SU-DHL-6 (cell line): ENCODE results near the gene ADSL.

Source experiments
- H2AFZ ChIP-seq: fragments of 200-600 bp; sonication (generic); 2 replicates; pipeline ENCODE4 v1.6.1; 2014; ENCODE audit warnings: low read depth, mild to moderate bottlenecking, moderate library complexity, mixed read lengths, antibody characterized with exemption, low read length; ENCODE audit not compliant: severe bottlenecking
- H3F3A ChIP-seq: fragments of 200-600 bp; shearing (Covaris generic); 2 replicates; pipeline ENCODE4 v1.6.0; 2016; ENCODE audit warnings: antibody characterized with exemption, mild to moderate bottlenecking; ENCODE audit not compliant: insufficient read depth
- H3K27ac ChIP-seq: fragments of 200-600 bp; sonication (generic); 2 replicates; pipeline ENCODE4 v1.5.1; 2016; ENCODE audit warnings: low read depth, mild to moderate bottlenecking, low read length, moderate library complexity, mixed read lengths
- H3K27me3 ChIP-seq: fragments of 200-600 bp; sonication (generic), shearing (Covaris generic); 2 replicates; pipeline ENCODE4 v1.6.0; 2014; ENCODE audit warnings: mild to moderate bottlenecking, low read length
- H3K36me3 ChIP-seq: fragments of 200-600 bp; sonication (generic); 2 replicates; pipeline ENCODE4 v1.6.1; 2014; ENCODE audit warnings: mild to moderate bottlenecking, low read length, mixed read lengths
- H3K4me2 ChIP-seq: fragments of 300-600, 200-600 bp; shearing (Covaris generic), sonication (generic); 2 replicates; pipeline ENCODE4 v1.6.0; 2014; ENCODE audit warnings: low read length, low read depth, mild to moderate bottlenecking; ENCODE audit not compliant: poor library complexity, severe bottlenecking
- H3K4me3 ChIP-seq: fragments of 200-600 bp; sonication (generic); 2 replicates; pipeline ENCODE4 v1.5.1; 2014; ENCODE audit warnings: antibody characterized with exemption, low read length, mild to moderate bottlenecking, mixed read lengths; ENCODE audit not compliant: insufficient read depth, poor library complexity, severe bottlenecking
- H3K79me2 ChIP-seq: fragments of 200-600 bp; sonication (generic); 2 replicates; pipeline ENCODE4 v1.6.1; 2014; ENCODE audit warnings: mild to moderate bottlenecking, low read length, moderate library complexity; ENCODE audit not compliant: insufficient read depth
- H3K9ac ChIP-seq: fragments of 200-600 bp; sonication (generic); 2 replicates; pipeline ENCODE4 v1.7.0; 2014; ENCODE audit warnings: mild to moderate bottlenecking, low read length
- H3K9me2 ChIP-seq: fragments of 200-600 bp; sonication (generic); replicated peaks from 2 replicates; pipeline ENCODE4 v1.6.1; 2014; ENCODE audit warnings: low read length; ENCODE audit not compliant: insufficient read depth
- H3K9me3 ChIP-seq: fragments of 200-600 bp; sonication (generic); 2 replicates; pipeline ENCODE4 v1.6.1; 2014; ENCODE audit warnings: low read length, mixed read lengths; ENCODE audit not compliant: insufficient read depth
- H4K20me1 ChIP-seq: fragments of 200-600 bp; sonication (generic); 2 replicates; pipeline ENCODE4 v1.6.1; 2014; ENCODE audit warnings: low read depth, mild to moderate bottlenecking, antibody characterized with exemption, low read length, moderate library complexity, mixed read lengths
- EZH2phosphoT487 ChIP-seq: fragments of 200-600 bp; sonication (generic), shearing (Covaris generic); conservative IDR thresholded peaks from 2 replicates; pipeline ENCODE4 v1.6.1; 2018; ENCODE audit warnings: mild to moderate bottlenecking, antibody characterized with exemption, low read length, moderate library complexity, mixed read lengths
- TF ChIP-seq, protein P1 (sequence below): fragments of 200-600 bp; sonication (generic); IDR thresholded peaks from one replicate; pipeline ENCODE4 v1.5.1; 2017; ENCODE audit warnings: antibody characterized with exemption, mild to moderate bottlenecking, low read length, moderate library complexity; ENCODE audit not compliant: insufficient read depth, poor library complexity, severe bottlenecking

The ADSL gene

DNA sequence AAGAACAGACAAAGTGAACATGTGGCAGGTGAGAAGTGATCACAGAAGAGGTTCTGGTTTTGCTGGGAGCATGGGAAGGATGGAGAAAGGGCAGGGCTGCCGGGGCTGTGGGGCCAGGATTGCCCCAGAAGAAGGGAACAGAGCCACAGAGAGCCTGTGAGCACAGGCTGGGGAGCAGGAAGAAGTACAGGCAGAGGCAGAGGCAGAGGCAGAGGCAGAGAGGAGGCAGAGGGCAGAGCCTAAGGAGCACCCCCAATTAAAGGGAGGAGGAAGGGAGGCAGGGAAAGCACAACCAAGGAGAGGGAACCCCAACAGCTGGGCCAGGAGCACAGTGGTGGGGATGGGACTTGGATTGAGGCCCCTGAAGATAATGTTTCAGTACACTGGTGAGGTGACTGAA is 75.6 kb downstream of the ADSL start:
- Histone ChIP-seq H3K27ac (peak overlapping the region; percentile 35), H3K36me3 (no peaks in the 10 kb centered on the region), H3K79me2 (no peaks in the 10 kb centered on the region; the same call in 1 of the 2 replicates), H3K27me3 (no peaks in the 10 kb centered on the region), H4K20me1 (no peaks in the 10 kb centered on the region), H3K9me2 (no peaks in the 10 kb centered on the region), H3K9me3 (no peaks in the 10 kb centered on the region), H2AFZ (no peak overlapping the region), H3F3A (peaks cover 21% of the 10 kb centered on the region), H3K9ac (no peak overlapping the region), H3K4me3 (no peak overlapping the region), H3K4me2 (no peak overlapping the region)
- TF ChIP-seq, protein P1, sequence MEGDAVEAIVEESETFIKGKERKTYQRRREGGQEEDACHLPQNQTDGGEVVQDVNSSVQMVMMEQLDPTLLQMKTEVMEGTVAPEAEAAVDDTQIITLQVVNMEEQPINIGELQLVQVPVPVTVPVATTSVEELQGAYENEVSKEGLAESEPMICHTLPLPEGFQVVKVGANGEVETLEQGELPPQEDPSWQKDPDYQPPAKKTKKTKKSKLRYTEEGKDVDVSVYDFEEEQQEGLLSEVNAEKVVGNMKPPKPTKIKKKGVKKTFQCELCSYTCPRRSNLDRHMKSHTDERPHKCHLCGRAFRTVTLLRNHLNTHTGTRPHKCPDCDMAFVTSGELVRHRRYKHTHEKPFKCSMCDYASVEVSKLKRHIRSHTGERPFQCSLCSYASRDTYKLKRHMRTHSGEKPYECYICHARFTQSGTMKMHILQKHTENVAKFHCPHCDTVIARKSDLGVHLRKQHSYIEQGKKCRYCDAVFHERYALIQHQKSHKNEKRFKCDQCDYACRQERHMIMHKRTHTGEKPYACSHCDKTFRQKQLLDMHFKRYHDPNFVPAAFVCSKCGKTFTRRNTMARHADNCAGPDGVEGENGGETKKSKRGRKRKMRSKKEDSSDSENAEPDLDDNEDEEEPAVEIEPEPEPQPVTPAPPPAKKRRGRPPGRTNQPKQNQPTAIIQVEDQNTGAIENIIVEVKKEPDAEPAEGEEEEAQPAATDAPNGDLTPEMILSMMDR: no peak
- no peak for TF ChIP-seq EZH2phosphoT487

DNA sequence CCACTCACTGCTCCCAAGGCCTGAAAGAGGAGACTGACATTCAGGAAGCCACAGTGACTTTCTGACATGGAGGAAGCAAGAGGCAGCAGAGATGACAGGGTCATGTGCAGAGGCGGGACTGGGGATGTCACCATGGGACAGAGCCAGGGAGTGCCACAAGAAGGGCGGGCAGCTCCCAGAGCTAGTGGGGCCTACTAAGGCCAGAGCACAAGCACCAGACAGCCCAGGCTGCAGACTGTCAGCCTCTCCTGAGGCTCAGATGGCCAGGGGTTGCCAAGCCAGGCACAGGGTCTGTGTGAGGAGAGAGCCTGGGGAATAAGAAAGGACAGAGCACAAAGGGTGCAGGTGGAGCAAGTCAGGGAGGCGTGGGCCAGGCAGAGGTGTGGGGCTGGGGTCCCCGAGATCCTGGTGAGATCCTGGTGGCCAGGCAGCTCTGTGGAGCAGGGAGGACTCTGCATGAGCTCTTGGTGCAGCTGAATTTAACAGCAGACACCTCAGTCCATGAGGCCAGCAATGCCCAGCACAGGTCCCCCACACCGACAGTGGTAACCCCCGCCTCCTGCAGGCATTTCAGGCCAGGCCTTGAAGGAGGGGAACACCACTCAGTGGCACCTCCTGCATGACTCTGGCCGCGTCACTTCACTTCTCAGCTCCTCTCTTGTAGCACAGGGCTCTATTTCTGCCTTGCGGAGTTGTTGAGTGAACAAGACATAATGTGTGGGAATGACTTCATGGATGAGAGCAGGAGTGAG is 76.4 kb downstream of the ADSL start:
- no peak overlapping the region for H3K4me3 ChIP-seq
- no peak for TF ChIP-seq EZH2phosphoT487
- TF ChIP-seq, protein P1: no peak
- H2AFZ ChIP-seq: no peak overlapping the region
- H3K79me2 ChIP-seq: no peaks in the 10 kb centered on the region; the same call in 1 of the 2 replicates
- H4K20me1 ChIP-seq: no peaks in the 10 kb centered on the region
- no peaks in the 10 kb centered on the region for H3K9me2 ChIP-seq
- H3K4me2 ChIP-seq: no peak overlapping the region
- peaks cover 15% of the 10 kb centered on the region; the same call in 1 of the 2 replicates for H3F3A ChIP-seq
- peak overlapping the region; percentile 35 for H3K27ac ChIP-seq
- H3K27me3 ChIP-seq: no peaks in the 10 kb centered on the region
- H3K9ac ChIP-seq: no peak overlapping the region
- H3K9me3 ChIP-seq: no peaks in the 10 kb centered on the region
- no peaks in the 10 kb centered on the region; the same call in 1 of the 2 replicates for H3K36me3 ChIP-seq

DNA sequence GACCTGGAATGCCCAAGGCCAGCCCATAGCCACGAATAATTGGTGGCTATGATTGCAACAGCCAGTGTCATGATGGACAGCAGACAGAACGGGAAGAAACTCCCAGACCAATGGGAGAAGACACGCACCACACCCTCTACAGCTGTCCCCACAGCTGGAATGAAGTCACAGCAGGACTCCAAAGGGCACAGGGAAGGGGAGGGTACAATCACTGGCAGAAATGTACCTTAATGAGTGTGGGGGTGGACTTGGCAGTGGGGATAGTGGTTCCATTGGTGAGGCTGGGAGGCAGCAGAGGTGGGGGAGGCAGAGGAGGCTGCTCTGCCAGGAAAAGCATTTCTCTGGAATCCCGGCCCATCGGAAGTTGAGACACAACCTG is 77.0 kb downstream of the ADSL start:
- H3K9me3 ChIP-seq: no peaks in the 10 kb centered on the region
- no peak overlapping the region for H3K4me3 ChIP-seq
- H2AFZ ChIP-seq: no peak overlapping the region
- no peak for TF ChIP-seq EZH2phosphoT487
- TF ChIP-seq, protein P1: no peak
- peaks cover 10% of the 10 kb centered on the region; the same call in 1 of the 2 replicates for H3F3A ChIP-seq
- no peaks in the 10 kb centered on the region for H4K20me1 ChIP-seq
- H3K9ac ChIP-seq: no peak overlapping the region
- no peaks in the 10 kb centered on the region; the same call in 1 of the 2 replicates for H3K79me2 ChIP-seq
- H3K36me3 ChIP-seq: no peaks in the 10 kb centered on the region; the same call in 1 of the 2 replicates
- H3K9me2 ChIP-seq: no peaks in the 10 kb centered on the region
- no peak overlapping the region for H3K4me2 ChIP-seq
- no peak overlapping the region for H3K27ac ChIP-seq
- no peaks in the 10 kb centered on the region for H3K27me3 ChIP-seq
